GM19238 (cell line): ENCODE measurements around the gene RTN4RL1.

Source experiments
- DNase-seq: peaks from one replicate; pipeline ENCODE4 v3.0.0; 2011; ENCODE audit warnings: low spot score; ENCODE audit not compliant: insufficient read length

Gene RTN4RL1

DNA sequence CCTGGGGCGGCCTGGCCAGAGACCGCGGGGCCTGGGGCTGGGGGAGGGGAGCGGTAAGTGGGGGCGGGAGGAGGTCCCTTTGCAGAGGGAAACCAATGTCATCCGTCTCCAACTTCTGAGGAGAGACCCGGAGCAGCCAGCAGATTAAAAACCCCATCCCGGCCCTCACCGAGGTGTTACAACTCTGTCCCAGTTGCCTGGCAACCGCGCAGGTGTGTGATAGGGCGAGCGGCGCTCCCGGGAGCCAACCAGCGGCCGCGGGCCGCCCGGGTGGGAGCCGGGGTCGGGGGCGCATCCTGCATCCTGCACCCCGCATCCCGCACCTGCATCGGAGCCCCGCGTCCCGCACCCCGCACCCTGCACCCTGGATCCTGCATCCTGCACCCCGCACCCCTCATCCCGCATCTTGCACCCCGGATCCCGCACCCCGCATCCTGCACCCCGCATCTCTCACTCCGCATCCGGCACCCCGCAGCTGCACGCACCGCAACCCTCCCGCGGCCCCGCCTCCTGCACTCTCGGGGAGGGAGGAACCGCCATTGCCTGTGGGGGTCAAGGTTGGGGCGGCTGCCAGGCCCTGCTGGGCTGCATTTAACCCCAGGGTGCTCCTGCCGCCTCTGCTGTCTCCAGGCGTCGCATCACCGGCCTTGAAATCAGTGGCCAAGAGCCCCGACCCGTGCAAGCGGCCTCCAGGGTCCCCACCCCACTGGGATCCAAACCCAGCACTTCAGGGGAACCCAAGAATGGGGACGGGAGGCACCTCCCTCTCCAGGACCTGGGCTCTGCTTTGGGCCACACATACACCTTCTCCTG is 47.3 kb downstream of the RTN4RL1 start:
- no peak for DNase-seq

DNA sequence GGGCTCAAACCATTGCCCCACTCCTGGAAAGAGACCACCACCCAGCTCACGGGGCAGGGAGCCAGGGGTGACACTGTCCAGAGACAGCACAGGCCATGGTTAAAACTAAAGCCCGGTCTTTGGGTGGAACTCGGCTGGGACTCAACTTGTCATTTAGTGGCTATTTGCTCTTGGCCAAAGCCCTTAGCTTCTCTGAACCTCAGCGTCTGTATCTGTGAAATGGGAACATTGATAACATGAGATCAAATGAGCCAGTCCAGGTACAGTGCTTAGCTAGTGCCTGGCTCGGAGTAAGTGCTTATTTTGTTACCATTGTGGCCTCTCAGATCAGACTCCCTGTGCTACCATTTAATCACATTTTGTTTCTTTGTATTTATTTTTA is 48.5 kb downstream of the RTN4RL1 start:
- no peak for DNase-seq

DNA sequence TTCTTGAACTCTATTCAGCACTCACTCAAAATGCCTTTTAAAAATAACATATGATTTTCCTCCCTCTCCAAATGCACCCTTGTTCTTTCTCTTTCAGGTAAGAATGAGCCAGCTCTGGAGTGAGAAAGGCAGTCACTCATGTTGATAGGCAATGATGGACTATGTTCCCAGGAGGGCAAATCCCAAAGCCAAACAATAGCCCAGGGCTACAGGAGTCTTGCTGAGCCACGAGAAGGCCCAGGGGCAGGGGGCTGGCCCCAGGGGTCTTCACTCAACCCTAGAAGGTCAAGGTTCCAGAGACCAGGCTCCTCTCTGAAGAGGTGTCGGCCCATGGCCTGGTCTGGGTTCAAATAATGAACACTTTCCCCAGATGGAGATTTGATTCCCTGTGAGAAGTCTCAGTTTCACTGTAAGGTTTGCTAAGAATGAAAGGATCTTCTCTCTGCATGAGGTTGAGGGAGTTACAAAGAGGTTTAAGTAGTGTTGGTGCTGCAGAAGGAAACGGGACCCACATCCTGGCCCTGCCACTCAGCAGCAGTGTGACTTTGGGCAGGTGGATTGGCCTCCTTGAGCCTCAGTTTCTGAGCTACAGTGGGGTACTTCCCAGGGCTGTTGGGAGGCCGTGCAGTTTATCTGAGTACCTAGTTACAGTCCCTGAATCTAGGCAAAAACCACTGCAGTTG is 49.0 kb downstream of the RTN4RL1 start:
- DNase-seq: no peak

DNA sequence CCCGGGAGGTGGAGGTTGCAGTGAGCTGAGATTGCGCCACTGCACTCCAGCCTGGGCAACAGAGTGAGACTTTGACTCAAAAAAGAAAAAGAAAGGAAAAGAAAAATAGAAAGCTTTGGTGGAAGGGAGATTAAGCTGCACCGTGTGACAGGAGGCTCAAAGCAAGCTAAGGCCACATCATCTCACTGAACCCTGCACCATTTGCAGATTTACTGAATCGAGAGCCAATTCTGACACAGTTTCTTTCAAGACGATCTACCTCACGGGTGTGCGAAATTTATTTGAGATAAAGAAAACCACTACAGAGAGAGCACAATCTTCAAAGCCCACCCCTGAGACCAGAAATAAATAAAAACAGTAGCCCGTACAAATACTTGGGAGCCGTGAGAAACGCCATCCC is 49.6 kb downstream of the RTN4RL1 start:
- no peak for DNase-seq

DNA sequence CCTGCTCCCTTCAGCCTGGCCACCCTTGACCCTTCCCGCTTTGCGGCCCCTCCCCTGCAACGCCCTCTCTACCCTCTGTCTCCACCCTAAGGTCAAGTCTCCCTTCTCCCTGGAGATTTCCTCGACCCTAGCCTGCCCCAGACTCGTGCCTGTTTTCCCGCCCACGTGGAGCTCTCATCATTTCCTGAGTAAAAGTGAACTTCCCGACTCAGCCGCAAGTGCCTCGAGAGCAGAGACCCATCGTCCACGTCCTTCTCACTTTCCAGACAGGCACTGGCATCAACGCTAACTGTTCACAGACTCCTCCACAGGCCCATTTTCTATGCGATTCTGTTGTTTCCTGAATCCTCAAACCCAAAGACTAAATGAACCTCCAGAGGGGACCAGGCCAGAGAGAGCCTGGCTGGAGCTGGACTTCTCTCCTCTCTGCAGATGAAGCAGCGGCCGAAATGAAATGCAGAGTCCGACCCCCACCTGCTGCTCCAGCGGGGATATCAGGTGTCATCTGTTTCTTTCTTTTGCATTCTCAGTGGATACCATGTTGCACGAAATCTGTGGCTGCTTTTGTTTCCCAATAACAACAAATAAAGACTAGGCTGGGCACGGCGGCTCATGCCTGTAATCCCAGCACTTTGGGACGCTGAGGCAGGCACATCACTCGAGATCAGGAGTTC is 52.5 kb downstream of the RTN4RL1 start:
- no peak for DNase-seq

DNA sequence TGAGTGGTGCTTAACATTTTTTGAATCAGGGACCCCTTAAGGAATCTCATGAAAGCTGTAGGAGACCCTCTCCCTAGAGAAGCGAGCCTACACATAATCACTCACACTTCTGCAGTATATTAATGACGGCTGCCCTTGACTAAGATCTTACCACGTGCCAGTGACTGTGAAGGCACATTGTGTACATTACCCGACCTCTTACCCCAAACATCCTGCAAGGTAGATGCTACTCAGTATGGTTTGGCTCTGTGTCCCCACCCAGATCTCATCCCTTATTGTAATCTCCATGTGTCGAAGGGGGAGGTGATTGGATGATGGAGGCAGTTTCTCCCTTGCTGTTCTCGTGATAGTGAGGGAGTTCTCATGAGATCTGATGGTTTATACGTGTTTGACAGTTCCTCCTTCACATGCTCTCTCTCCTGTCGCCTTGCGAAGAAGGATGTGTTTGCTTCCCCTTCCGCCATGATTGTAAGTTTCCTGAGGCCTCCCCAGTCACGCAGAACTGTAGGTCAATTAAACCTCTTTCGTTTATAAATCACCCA is 54.2 kb downstream of the RTN4RL1 start:
- DNase-seq: no peak

DNA sequence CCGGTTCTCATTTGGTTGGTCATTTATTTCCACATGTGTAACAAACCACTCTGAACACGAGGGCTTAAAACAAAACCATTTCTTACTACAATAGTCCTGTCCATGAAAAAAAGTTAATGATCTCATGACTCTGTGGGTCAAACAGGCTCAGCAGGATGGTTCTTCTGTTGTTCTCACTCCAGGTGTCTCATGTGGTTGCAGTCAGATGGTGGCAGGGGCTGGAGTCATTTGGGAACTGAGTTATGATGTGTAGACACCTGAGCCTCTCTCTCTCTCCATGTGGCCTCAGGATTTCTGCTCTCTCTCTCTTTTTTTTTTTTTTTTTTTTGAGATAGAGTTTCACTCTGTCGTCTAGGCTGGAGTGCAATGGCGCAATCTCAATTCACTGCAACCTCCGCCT is 55.4 kb downstream of the RTN4RL1 start:
- DNase-seq: no peak

DNA sequence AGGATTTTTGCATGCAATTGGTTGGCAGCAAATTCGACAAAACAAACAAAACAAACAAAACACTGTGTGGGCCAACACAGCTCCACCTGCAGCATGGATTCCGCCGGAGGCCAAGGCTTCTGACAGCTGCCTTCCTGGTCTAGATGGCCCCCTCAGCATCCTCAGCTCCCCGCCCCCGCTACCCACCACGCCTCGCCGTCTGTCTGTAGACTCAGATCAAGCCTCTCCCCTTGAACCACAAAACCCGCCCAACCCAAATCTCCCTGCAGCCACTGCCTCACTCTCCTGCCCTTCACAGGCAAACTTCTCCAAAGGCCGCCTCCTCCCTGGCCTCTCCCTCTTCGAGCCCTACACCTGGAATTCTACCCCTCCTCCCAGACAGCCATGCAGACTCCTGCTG is 57.9 kb downstream of the RTN4RL1 start:
- no peak for DNase-seq

DNA sequence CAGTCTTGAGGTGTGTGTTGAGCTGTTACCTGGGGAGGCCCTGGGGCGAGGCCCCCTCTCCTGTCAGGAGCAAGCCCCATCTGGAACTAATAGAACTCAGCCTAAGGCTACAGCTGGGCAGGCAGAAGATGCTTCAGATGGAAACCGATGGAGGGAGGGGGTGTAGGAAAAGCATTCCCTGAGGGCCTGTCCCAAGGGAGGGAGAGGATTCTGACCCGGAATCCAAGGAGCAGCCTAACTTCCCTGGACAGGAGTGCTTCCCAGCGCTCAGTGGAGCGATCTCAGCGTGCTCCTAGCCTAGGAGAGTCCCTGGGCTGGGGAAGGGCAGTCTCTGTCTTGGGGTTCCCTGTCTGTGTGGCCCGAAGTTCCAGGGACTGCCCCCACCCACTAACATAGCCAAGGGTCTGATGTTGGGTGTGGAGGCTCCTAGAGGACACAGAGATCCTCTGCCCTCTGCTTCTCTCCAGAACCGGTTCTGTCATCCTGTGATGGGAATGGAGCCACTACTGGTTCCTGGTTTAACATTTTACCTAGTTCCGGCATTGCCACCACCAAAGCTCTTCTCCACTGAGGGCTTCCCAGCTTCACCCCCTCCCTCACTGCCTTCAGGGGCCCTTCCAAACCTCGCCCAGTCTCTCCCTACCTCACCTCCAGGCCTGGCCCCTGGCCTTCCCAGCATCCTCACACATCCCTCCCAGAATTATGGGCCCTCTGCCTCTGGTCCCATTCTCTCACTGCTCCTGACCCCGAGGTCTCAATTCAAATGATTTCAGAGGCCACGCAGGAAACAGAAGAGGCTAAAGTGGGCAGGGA is 58.7 kb downstream of the RTN4RL1 start:
- DNase-seq: no peak

DNA sequence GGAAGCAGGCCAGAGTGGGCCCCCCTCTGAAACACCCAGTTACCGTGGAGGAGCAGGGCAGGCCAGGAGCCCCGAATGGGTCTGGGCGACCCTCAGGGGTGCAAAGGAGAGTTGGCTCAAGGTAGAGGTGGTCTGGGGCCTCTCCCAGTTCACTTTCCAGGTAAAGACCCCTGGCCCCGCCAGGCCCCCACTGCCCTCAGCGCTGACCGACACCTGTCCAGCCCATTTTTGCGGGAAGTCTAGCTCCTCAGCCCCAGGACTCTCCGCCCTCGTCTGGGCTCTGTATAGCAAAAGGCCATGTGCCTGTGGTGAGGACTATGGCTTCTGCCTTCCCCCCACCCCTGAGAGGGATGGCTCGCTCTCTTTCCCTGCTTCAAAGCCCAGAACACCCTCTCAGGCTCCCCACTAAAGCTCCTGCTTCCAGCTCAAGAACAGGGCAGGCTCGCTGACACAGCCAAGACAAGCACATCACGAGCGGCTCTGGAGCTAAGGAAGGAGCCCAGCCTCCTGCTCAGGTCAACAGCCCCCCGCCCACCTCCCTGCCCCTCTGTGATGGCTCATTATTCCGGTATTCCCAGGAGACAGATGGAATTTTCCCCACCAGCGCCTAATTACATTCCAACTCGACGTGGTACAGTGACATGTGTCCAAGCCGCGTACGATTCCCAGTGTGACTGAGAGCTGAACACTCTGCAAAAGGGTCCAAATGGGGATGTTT is 59.4 kb downstream of the RTN4RL1 start:
- no peak for DNase-seq

DNA sequence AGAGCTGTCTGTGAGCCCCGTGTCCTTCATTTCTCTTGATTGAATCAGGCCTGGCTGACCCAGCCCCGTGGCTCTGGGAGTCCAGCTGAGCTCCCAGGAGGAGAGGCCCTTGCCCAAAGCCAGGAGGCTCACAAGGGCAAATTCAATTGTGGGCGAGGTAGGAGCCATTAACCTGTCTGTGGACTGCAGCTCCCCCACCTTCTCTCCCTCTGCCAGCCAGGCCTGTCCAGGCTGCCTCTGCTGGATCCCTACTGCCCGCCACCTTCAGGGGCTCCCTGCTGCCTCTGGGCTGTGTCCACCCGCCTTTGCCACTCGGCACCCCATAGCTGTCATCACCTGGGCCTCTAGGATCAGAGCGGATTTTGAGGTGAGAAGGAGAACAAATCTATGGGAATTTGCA is 61.9 kb downstream of the RTN4RL1 start:
- no peak for DNase-seq

DNA sequence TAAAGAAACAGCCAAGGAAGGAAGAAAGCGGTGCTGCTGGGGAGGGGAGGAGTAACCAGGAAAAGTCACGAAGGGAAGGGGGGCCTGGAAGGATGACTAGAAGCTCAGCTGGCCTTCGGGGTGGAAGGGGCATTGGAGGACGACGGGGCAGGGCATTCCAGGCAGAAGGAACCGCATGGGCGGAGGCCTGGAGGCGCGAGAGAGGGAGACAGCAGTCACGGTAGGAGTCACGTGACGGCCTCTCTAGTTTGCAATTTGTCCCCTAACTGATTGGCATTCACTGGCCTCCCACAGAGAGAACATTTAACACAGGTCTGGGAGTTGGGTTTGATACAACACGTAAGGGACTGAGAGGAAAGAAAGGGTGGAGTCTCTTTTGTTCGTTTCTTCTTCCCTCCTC is 63.9 kb downstream of the RTN4RL1 start:
- no peak for DNase-seq

DNA sequence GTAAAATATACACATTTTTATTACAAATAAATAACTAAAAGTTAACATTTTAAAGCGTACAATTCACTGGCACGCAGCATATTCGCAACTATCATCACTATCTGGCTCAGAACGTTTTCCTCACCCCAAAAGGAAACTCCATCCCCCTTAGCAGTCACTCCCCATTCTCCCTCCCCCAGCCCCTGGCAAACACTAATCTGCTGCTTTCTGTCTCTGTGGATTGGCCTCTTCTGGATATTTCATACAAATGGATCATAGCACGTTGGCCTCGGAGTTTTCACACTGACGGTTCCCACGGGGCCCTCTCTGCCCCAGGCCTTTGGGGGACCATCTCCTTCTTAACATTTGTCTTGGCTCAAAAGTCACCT is 64.6 kb downstream of the RTN4RL1 start:
- no peak for DNase-seq

DNA sequence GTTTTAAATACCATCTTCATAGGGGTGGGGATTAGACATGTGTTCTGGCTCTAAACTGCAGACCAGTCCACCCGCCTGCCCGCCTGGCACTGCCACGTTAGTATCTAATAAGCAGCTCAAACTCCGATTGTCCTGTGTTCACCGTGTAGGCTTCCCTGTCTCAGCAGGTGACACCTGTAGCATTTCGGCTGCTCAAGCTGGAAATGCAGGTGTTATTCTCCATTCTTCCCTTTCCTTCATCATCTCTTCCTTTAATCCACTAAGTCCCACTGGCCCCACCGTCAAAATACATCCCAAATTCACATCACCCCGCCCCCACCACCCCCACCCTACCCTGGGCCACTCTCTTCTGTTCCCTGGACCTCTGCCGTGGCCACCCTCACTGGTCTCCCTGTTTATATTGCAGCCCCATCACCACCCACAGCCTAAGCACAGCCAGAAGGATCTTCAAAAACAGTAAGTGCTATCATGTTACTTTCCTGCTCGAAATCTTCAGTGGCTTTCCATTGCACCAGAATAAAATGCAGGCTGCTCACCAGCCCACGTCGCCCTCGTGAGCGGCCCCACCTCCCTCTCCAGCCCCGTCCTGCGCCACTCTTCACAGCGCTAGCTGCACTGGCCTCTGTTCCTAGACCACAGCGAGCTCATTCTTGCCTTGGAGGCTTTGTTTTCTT is 65.1 kb downstream of the RTN4RL1 start:
- no peak for DNase-seq

DNA sequence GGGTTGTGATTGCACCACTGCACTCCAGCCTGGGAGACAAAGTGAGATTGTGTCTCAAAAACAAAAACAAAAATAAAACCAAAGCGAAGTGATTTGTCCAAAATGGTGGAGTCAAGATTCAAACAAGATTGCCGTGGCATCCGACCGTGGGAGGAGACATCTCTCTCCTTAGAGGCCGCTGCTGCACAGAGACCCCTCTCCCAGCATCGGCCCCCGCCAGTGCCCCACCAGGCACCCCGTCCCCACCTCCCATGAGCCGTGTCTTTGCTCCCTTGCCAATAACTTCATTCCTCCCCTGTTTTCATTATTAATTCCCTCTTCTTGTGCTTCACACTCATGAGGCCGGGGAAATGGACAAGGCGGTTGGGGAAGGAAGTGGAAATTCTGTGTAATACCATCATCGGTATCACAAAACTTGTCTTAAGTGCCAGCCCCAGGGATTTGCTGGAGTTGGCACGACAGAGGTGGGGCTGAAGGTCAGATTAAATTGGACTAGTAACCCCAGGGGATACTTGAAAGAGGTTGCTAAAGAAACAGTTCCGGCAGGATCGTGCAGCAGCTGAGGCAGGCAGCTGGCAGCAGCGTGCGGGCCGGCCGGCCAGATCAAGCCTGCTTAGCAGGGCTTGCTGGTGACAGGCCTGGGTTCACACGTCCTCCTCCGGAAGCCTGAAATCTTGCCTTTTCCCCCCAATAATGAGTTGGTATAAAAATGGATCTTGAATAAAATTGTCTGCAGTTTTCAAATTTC is 66.8 kb downstream of the RTN4RL1 start:
- DNase-seq: no peak

DNA sequence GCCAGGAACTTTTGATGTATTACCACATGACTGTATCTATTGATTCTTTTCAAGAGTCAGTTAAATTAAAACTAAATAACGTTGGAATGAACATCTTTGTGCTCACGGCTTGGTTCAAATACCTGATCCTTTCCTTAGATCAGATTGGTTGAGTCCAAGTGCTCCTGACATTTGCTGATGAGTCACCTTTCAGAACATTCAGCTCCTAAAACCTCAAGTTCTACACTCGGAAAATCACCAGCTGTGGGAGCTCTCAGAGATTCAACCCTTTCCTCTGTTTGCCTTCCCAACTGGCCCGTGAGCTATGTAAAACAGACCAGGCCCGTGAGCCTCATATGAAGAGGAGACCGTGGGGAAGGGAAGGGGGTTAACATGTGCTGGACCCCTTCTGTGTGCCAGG is 68.1 kb downstream of the RTN4RL1 start:
- DNase-seq: no peak

DNA sequence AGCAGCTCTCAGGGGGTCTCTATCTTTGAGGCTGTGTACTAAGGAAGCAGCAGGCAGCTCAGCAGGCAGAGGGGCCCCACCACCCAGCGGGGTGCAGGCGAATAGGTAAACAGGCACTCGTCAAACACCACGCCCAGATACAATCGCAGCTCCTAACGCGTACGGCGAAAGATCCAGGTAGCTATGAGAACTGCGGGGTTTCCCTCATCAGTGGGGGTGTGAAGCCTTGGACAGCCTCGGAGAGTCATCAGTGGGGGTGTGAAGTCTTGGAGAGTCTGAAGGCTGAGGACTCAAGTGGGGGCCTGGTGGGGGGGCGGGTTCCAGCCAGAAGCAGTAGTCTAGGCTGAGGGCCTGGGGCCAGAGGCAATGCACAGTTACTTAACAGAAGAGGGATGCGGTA is 69.0 kb downstream of the RTN4RL1 start:
- DNase-seq: no peak

DNA sequence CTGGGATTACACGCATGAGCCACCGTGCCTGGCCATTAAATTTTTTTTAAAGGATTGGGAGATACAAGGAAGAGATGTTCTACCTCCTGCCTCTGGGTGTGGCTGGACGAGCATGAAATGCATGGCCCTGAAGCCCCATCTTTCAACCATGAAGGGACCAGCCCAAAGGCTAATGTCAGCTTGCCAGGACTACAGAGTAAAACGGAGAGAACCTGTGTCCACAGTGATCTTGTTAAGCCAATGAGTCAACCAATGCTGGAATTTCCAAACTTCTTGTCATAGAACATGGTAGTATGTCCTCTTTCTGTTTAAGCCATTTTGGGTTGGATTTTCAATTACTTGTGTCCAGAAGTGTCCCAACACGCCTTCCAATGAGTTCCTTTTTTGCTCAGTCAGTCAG is 71.3 kb downstream of the RTN4RL1 start:
- no peak for DNase-seq

DNA sequence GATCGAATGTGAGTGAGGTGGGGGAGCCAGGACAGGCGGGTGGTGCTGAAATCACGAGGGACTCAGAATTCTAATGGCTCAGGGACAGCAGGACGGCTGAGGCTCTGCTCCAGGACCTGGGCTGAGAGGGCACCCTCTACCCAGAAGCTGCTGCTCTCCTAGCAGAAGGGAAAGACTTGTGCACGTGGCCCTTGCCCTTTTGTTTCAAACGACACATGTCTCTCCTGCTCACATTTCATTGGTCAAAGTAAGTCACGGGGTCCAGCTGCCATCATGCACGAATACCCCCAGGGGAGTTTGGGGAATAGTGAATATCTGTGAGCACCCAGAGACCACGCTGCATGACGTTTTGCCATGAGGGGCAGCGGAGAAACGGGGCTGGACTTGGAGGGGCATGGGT is 73.2 kb downstream of the RTN4RL1 start:
- DNase-seq: no peak

DNA sequence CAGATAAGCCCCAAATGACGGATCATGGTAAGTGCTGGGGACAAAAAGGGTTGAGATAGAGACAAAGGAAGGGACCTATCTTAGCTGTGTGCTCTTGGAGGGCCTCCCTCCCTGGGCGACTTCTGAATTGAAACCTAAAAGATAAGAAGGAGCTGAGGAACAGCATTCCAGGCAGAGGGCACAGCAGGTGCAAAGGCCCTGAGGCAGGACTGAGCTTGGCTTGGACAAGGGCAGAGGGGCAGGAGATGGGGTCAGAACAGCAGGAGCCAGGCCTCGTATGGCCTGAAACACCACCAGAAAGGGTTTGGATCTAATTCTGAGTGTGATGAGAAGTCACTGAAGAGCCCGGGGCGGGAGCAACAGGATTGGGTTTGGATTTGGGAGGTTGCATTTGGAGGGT is 75.4 kb downstream of the RTN4RL1 start:
- no peak for DNase-seq
